ENCODE measurements around the gene LDHA.

GRCh38 chr11:18361154-18361553 is 33.2 kb upstream of the LDHA start:
- no peak for TF ChIP-seq CEBPB (IDR thresholded peaks at IDR 0.05)
- no peak for TF ChIP-seq EP300 (IDR thresholded peaks at IDR 0.05)
- no peak for TF ChIP-seq CTCF (IDR thresholded peaks at IDR 0.05)
- no peak for TF ChIP-seq HOXB13 (CRISPR knock-in tag; IDR thresholded peaks at IDR 0.05; ENCODE audit: low read depth)
- no peak for TF ChIP-seq MAZ (IDR thresholded peaks at IDR 0.05; ENCODE audit: borderline replicate concordance, low read depth, low read length)
- TF ChIP-seq USF2 (IDR thresholded peaks at IDR 0.05), result no peak
- no peak for TF ChIP-seq ESRRA (IDR thresholded peaks at IDR 0.05; ENCODE audit: borderline replicate concordance, low read length)
- no peak for TF ChIP-seq CHD2 (IDR thresholded peaks at IDR 0.05; ENCODE audit: low read length, partially characterized antibody)
- no peak for TF ChIP-seq RAD21 (conservative IDR thresholded peaks at IDR 0.05 in 1 of 2, IDR thresholded peaks at IDR 0.05 in 1 of 2)
- TF ChIP-seq POLR2A (IDR thresholded peaks at IDR 0.05; ENCODE audit: low read length), result no peak
- TF ChIP-seq ELK1 (IDR thresholded peaks at IDR 0.05; ENCODE audit: low read depth, low read length), result no peak
- TF ChIP-seq MYC (IDR thresholded peaks at IDR 0.05; ENCODE audit: borderline replicate concordance, low read length), result no peak
- TF ChIP-seq HOXB5 (CRISPR knock-in tag; IDR thresholded peaks at IDR 0.05), result no peak

All from A549 (cell line).